Stimulated activated CD4-positive, alpha-beta T cell treated with anti-CD3 and anti-CD28 coated beads, Interleukin-15, amount 100 ng/mL, for 24 hours (primary cell): Measurements from ENCODE around the gene ZNF408.

Experiments used
- DNase-seq: peaks from one replicate; pipeline ENCODE4 v3.0.0-alpha.2; 2020

Gene ZNF408

GRCh38 chr11:46729110-46730027 lies 28.5 kb downstream of the ZNF408 start:
- DNase-seq, result no peak

- DNase-seq, result no peak
These were observed 30.7 kb downstream of the ZNF408 start for GRCh38 chr11:46731545-46731944.

- no peak for DNase-seq
These were observed 32.4 kb downstream of the ZNF408 start for GRCh38 chr11:46733234-46733633.

- no peak for DNase-seq
These were observed 35.3 kb downstream of the ZNF408 start for GRCh38 chr11:46736146-46736545.

GRCh38 chr11:46736615-46737014 lies 35.8 kb downstream of the ZNF408 start:
- DNase-seq, result no peak

DNA sequence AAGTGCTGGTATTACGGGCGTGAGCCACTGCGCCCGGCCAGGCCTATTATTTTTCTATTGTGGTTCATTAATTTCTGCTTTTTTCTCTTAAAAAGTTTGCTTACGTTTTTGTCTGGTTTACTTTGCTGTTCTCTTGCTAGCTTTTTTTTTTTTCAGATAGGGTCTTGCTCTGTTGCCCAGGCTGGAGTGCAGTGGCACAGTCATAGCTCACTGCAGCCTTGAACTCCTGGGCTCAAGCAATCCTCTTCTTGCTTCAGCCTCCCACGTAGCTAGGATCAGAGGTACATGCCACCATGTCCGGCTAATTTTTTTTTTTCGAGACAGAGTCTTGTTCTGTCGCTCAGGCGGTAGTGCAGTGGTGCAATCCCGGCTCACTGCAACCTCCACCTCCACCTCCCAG lies 36.9 kb downstream of the ZNF408 start:
- DNase-seq, result no peak

DNA sequence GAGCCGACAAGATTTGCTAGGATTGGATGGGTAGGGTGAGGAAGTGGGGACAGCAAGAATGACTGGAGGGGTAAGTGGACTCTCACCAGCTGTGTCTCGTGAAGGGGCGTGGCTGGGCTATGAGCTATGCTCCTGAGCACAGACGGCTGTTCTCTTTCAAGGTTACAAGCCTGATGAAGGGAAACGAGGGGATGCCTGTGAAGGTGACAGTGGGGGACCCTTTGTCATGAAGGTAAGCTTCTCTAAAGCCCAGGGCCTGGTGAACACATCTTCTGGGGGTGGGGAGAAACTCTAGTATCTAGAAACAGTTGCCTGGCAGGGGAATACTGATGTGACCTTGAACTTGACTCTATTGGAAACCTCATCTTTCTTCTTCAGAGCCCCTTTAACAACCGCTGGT lies 38.1 kb downstream of the ZNF408 start:
- no peak for DNase-seq

- DNase-seq, result no peak
These were observed 41.0 kb downstream of the ZNF408 start for GRCh38 chr11:46741600-46742484.

- DNase-seq, result no peak
These were observed 42.2 kb downstream of the ZNF408 start for GRCh38 chr11:46743043-46743442.

DNA sequence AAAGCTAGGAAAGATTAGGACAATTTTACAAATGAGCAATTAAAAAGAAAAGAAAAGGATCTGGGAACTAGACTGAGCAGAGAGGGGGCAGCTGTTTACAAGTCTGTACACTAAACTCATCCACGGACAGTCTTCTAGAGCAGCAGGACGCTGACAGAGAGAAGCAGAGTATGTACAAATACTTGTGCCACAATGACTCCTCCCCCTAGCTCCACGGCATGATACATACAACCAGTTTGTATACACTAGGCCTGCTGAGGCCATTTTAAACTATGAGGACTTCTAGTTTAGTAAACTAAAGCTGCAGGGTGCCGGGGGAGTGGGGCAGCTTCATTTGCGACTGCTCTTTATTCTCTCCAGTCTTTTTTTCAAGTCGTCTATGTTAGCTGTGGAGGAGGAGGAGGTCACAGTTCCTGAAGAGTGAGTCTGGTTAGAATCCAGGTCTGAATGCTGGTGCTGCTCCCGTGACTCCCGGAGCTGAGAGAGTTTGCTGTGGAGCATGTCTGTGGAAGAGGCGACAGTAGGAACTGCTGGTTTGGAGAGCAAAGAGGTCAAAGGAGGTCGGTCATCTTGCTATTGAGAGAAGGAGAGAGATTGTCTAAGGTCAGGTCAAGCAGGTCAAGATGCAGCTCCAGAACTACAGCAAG lies 43.0 kb downstream of the ZNF408 start:
- no peak for DNase-seq

DNA sequence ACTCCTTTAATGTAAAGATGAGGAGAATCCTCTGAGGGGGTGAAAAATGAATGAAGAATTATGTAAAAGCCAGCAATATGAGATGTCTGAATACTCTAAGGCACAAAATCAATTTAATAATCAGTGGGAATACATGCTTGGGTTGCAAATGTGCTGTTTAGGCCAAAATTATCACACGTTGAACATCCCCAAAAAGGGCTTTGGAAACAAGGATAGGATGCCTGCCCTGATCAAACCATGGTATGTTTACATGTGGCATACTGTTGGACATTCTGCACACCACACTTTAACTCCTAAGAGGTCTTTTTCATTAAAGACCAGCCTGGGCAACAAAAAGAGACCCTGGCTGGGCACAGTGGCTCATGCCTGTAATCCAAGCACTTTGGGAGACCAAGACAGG lies 44.5 kb downstream of the ZNF408 start:
- DNase-seq, result no peak

DNA sequence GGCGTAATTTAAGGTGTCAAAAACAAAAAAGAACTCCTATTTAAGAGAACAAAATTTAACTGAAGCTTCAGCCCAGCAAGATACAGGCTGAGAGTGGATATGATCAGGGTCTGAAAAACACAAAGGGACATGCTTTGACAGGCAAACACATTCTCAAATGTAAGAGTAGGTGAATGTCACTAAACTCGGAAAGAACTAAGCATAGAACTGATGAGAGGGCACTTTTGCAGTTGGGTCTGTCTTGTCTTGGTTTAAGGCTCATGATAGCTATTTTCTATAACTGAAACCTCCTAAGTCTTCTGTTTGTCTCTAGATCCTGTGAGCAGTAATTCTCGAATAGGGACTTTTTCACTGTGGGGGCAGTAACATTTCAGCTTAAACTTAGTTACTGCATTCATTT lies 45.2 kb downstream of the ZNF408 start:
- no peak for DNase-seq

- DNase-seq, result no peak
These were observed 46.3 kb downstream of the ZNF408 start for GRCh38 chr11:46747150-46747549.
